Tibial nerve (tissue), 4 donors: Measurements from ENCODE around the gene TMEM129. TPM values are rescaled to one million over a fixed set of nuclear protein-coding genes. Genes with fewer than 3 reads are reported as not detected.
A peak's percentile ranks its signal among the peaks of the same experiment; 100 is the strongest.

Source experiments
- DNase-seq, 2 donors: peaks; one replicate each; pipeline ENCODE4 v3.0.0-alpha.2; 2019; ENCODE audit warnings: low spot score in 2 of 2
- H3K27ac ChIP-seq, 4 donors: fragments of 200-600 bp; sonication (generic) in 3 of 4; one replicate each; pipeline ENCODE4 v1.5.1; 2017 to 2019; ENCODE audit warnings: mild to moderate bottlenecking in 1 of 4
- H3K27me3 ChIP-seq, 2 donors: fragments of 200-600 bp; sonication (generic) in 1 of 2; one replicate each; pipeline versions ENCODE4 v1.5.1 to v1.6.0; 2017 to 2019
- H3K36me3 ChIP-seq, 3 donors: fragments of 200-600 bp; sonication (generic); one replicate each; pipeline ENCODE4 v1.5.1; 2018 to 2019
- H3K4me1 ChIP-seq, 4 donors: fragments of 200-600 bp; sonication (generic) in 3 of 4; one replicate each; pipeline ENCODE4 v1.5.1; 2017 to 2019
- H3K4me3 ChIP-seq, 4 donors: fragments of 200-600 bp; sonication (generic) in 3 of 4; one replicate each; pipeline ENCODE4 v1.5.1; 2017 to 2019; ENCODE audit warnings: mild to moderate bottlenecking in 1 of 4, moderate library complexity in 1 of 4
- H3K9me3 ChIP-seq, 4 donors: fragments of 200-600 bp; sonication (generic) in 3 of 4; one replicate each; pipeline ENCODE4 v1.5.1; 2017 to 2019
- EP300 ChIP-seq, 2 donors: sonication (generic); formaldehyde crosslinking; IDR thresholded peaks; one replicate each; pipeline ENCODE4 v1.6.1; 2017; ENCODE audit warnings: antibody characterized with exemption in 2 of 2, mild to moderate bottlenecking in 1 of 2
- POLR2A ChIP-seq, 2 donors: fragments of 450-650 bp; IDR thresholded peaks; one replicate each; pipeline ENCODE4 v1.6.1; 2017; ENCODE audit warnings: antibody characterized with exemption in 2 of 2, mild to moderate bottlenecking in 2 of 2, moderate library complexity in 2 of 2
- WGBS, 2 donors: methylation state at CpG; one replicate each; pipeline ENCODE4 v1.1.5; 2018; 5-methylcytosine and 5-hydroxymethylcytosine counted together
- total RNA-seq, 4 donors: library from RNA; depleted of rRNA; stranded (reverse); fragments of >200 nt; gene quantifications; one replicate each; pipeline ENCODE4 v1.1.0, GENCODE V29; 2016
- TF ChIP-seq, protein P1 (sequence below), 5 experiments: fragments of 200-600 bp in 3 of 5; fragments of 450-650 bp in 2 of 5; sonication (generic) in 3 of 5; IDR thresholded peaks; one replicate each; pipeline ENCODE4 v1.5.1; 2016 to 2019; ENCODE audit warnings: antibody characterized with exemption in 5 of 5, mild to moderate bottlenecking in 3 of 5, moderate library complexity in 2 of 5

TMEM129 gene
- total RNA-seq, 4 donors from 2014 or later = 60.1 to 88.5 (median 82.2) TPM

DNA sequence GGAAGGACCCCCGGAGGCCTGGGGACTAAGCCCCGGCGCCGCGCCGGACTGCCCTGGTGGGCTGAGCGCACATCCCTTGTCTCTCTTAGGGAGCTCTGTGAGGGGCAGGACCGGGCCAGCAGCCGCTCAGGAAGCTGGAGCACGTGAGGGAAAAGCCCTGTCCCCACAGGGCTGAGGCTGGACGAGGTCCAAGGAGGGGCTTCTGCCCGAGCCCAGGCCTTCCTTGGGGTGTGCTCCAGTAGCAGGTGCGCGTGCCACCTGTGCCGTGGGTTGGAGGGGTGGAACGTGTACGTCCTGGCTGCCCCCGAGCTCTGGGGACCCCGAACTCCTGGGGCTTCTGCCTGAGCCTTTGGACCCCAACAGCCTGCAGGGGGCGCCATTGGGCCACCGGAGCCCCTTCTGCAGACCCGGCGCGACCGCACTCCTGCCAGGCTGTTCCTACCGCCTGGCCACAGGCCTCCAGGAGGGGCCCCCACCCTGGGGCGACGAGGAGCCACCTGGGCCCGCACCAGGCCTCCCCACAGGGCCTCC lies 27.4 kb upstream of the TMEM129 start:
- H3K4me1 ChIP-seq = peaks cover 0 to 33% (median 12%) of the 10 kb centered on the region in 4 donors
- H3K4me3 ChIP-seq = no peak overlapping the region
- no peak overlapping the region for H3K27ac ChIP-seq
- no peaks in the 10 kb centered on the region for H3K9me3 ChIP-seq
- DNase-seq = peak; percentile 32 to 48
- TF ChIP-seq, protein P1, sequence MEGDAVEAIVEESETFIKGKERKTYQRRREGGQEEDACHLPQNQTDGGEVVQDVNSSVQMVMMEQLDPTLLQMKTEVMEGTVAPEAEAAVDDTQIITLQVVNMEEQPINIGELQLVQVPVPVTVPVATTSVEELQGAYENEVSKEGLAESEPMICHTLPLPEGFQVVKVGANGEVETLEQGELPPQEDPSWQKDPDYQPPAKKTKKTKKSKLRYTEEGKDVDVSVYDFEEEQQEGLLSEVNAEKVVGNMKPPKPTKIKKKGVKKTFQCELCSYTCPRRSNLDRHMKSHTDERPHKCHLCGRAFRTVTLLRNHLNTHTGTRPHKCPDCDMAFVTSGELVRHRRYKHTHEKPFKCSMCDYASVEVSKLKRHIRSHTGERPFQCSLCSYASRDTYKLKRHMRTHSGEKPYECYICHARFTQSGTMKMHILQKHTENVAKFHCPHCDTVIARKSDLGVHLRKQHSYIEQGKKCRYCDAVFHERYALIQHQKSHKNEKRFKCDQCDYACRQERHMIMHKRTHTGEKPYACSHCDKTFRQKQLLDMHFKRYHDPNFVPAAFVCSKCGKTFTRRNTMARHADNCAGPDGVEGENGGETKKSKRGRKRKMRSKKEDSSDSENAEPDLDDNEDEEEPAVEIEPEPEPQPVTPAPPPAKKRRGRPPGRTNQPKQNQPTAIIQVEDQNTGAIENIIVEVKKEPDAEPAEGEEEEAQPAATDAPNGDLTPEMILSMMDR (IDR thresholded peaks at IDR 0.05) = peak; percentile 50 to 83 (median 70)
- TF ChIP-seq POLR2A (IDR thresholded peaks at IDR 0.05) = no peak
- TF ChIP-seq EP300 (IDR thresholded peaks at IDR 0.05) = no peak
- WGBS, 2 donors = 3 to 26% methylated on average over 11 to 25 of the region's 29 CpGs
- H3K36me3 ChIP-seq = peaks cover 0 to 18% (median 0%) of the 10 kb centered on the region in 3 donors
- H3K27me3 ChIP-seq = peaks cover 0 to 32% of the 10 kb centered on the region in 2 donors

DNA sequence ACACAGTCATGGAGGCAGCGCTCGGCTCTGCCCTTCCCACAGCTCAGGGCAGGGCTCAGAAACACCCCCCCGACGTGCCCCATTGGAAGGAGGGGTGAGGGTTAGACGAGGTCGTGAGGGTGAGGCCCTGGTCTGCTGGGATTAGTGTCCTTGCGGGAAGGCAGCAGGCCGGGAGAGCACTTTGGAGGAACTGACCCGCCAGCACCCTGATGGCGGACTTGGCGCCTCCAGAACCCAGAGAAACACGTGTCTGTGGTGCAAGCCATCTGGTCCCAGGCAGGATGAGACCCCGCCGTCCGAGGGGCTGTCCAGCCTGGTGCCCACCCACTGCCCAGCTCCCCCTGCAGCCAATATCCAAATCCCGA lies 26.5 kb upstream of the TMEM129 start:
- Histone ChIP-seq H3K36me3 (peaks cover 0 to 18% (median 0%) of the 10 kb centered on the region in 3 donors), H3K27ac (no peak overlapping the region), H3K4me1 (peaks cover 0 to 28% (median 9%) of the 10 kb centered on the region in 4 donors), H3K27me3 (peaks cover 0 to 32% of the 10 kb centered on the region in 2 donors), H3K9me3 (no peaks in the 10 kb centered on the region), H3K4me3 (no peak overlapping the region)
- 79 to 84% methylated on average over 10 to 14 of the region's 16 CpGs for WGBS, 2 donors
- no peak for DNase-seq
- TF ChIP-seq POLR2A (IDR thresholded peaks at IDR 0.05) (no peak), EP300 (IDR thresholded peaks at IDR 0.05) (no peak)
- TF ChIP-seq, protein P1 (IDR thresholded peaks at IDR 0.05) = no peak

DNA sequence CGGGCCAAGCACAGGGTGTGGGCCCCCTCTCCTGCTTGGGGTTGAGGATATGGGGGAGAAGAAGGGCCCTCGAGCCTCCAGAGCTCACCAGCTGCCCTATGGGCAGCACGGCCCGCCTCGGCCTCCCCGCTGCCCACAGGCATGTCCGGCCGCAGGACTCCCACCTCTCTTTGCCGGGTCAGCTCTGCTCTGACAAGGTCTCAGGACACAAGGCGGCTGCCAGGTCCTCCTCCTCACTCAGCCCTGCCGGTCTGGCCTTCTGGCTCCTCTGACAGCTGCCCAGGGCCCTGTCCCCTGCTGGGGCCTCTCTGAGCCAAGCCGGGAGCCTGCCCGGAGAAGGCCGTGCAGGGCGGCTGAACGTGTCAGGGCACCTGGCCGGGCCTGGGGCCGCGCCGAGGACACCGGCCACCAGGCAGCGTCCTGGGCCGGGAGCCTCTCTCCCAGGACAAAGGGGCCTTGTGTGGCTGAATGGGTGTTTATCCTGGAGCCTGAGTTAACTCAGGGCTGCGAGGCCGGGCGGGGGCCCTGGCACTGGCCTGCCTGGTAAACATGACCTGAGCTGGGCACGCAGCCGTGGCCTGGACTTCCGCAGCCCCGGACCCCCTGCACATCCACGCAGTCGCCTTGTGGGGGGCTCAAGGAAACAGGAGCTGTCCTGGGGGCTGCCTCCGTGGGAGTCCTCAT lies 25.9 kb upstream of the TMEM129 start:
- Histone ChIP-seq H3K36me3 (peaks cover 0 to 20% (median 0%) of the 10 kb centered on the region in 3 donors), H3K27me3 (peaks cover 0 to 32% of the 10 kb centered on the region in 2 donors)
- WGBS, 2 donors = 32 to 79% methylated on average over 9 to 24 of the region's 33 CpGs

DNA sequence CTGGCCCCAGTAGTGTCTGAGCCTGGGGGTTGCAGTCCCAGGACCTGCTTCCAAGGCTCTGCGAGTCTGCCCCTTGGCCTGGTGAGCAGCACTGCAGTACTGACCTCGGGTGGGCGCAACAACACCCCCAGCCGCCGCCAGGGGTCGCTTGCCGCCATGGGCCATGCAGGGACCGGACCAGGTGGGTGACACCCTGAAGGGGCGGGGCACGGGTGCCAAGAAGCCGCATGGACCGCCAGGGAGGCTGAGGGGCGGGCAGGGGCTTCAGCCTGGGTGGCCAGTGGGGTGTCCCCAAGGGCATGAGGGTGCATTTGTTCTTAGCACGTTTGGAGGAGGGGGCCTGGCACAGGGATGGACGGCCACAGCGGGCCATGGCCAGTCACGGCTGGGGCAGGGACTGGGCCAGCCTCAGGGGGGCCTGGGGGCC lies 25.2 kb upstream of the TMEM129 start:
- WGBS, 2 donors = 10 to 20% methylated on average over 12 of the region's 17 CpGs
- peak; percentile 28 to 48 for DNase-seq
- no peaks in the 10 kb centered on the region for H3K9me3 ChIP-seq

More for the DNA sequence above, 25.9 kb upstream of the TMEM129 start:
- DNase-seq = no peak
- H3K4me1 ChIP-seq = peaks cover 0 to 23% (median 4%) of the 10 kb centered on the region in 4 donors
- H3K27ac ChIP-seq = no peak overlapping the region
- TF ChIP-seq EP300 (IDR thresholded peaks at IDR 0.05) (no peak), POLR2A (IDR thresholded peaks at IDR 0.05) (no peak)
- TF ChIP-seq, protein P1 (IDR thresholded peaks at IDR 0.05) = no peak
- no peaks in the 10 kb centered on the region for H3K9me3 ChIP-seq
- no peak overlapping the region for H3K4me3 ChIP-seq

More for the DNA sequence above, 25.2 kb upstream of the TMEM129 start:
- TF ChIP-seq, protein P1 (IDR thresholded peaks at IDR 0.05) = peak; percentile 59 to 82 (median 67)
- TF ChIP-seq POLR2A (IDR thresholded peaks at IDR 0.05) = no peak
- Histone ChIP-seq H3K27ac (no peak overlapping the region), H3K27me3 (peaks cover 0 to 32% of the 10 kb centered on the region in 2 donors), H3K4me1 (peaks cover 0 to 19% (median 3%) of the 10 kb centered on the region in 4 donors), H3K4me3 (no peak overlapping the region), H3K36me3 (peaks cover 0 to 28% (median 0%) of the 10 kb centered on the region in 3 donors)
